Loucy (cell line): ENCODE measurements around the gene TICRR.

Experiments
- H2AFZ ChIP-seq: fragments of 200-600 bp; sonication (generic); 2 replicates; pipeline ENCODE4 v1.6.0; 2016; ENCODE audit warnings: antibody characterized with exemption, mild to moderate bottlenecking, low read length, moderate library complexity
- H3F3A ChIP-seq: fragments of 200-600 bp; 2 replicates; pipeline ENCODE4 v1.6.0; 2016; ENCODE audit warnings: antibody characterized with exemption, low read depth, mild to moderate bottlenecking
- H3K27me3 ChIP-seq: fragments of 200-600 bp; sonication (generic); 2 replicates; pipeline ENCODE4 v1.6.1; 2014; ENCODE audit warnings: low read length, mild to moderate bottlenecking; ENCODE audit not compliant: insufficient read depth, poor library complexity, severe bottlenecking
- H3K36me3 ChIP-seq: fragments of 200-600 bp; sonication (generic); 2 replicates; pipeline ENCODE4 v1.6.1; 2016; ENCODE audit warnings: low read length; ENCODE audit not compliant: insufficient read depth
- H3K4me1 ChIP-seq: fragments of 200-600 bp; sonication (generic); 2 replicates; pipeline ENCODE4 v1.5.1; 2014; ENCODE audit warnings: low read length, mild to moderate bottlenecking; ENCODE audit not compliant: insufficient read depth, poor library complexity, severe bottlenecking
- H3K4me2 ChIP-seq: fragments of 200-600 bp; sonication (generic); 2 replicates; pipeline ENCODE4 v1.6.0; 2014; ENCODE audit warnings: antibody characterized with exemption, low read length, low read depth, mild to moderate bottlenecking; ENCODE audit not compliant: poor library complexity, severe bottlenecking
- H3K4me3 ChIP-seq: fragments of 200-600 bp; sonication (generic); 2 replicates; pipeline ENCODE4 v1.5.1; 2014; ENCODE audit warnings: low read length, mild to moderate bottlenecking, mixed read lengths; ENCODE audit not compliant: poor library complexity, severe bottlenecking
- H3K79me2 ChIP-seq: fragments of 200-600 bp; sonication (generic); 2 replicates; pipeline ENCODE4 v1.6.1; 2014; ENCODE audit warnings: low read length; ENCODE audit not compliant: insufficient read depth
- H3K9ac ChIP-seq: fragments of 200-600 bp; sonication (generic); 2 replicates; pipeline ENCODE4 v1.6.0; 2014; ENCODE audit warnings: mild to moderate bottlenecking, low read depth, low read length, moderate library complexity; ENCODE audit not compliant: poor library complexity, severe bottlenecking
- H3K9me2 ChIP-seq: fragments of 200-600 bp; sonication (generic); replicated peaks from 2 replicates; pipeline ENCODE4 v1.6.1; 2016; ENCODE audit warnings: low read depth, low read length, mixed read lengths
- H3K9me3 ChIP-seq: fragments of 200-600 bp; sonication (generic); 2 replicates; pipeline ENCODE4 v1.6.1; 2014; ENCODE audit warnings: mild to moderate bottlenecking, antibody characterized with exemption, low read length, low read depth; ENCODE audit not compliant: insufficient read depth
- H4K20me1 ChIP-seq: fragments of 200-600 bp; sonication (generic); 2 replicates; pipeline ENCODE4 v1.6.0; 2014; ENCODE audit warnings: antibody characterized with exemption, low read length, mild to moderate bottlenecking; ENCODE audit not compliant: insufficient read depth, poor library complexity, severe bottlenecking
- CTCF ChIP-seq: fragments of 200-600 bp; sonication (generic); conservative IDR thresholded peaks from 2 replicates; pipeline ENCODE4 v1.5.1; 2014; ENCODE audit warnings: mild to moderate bottlenecking, antibody characterized with exemption, low read length
- EZH2phosphoT487 ChIP-seq: fragments of 200-600 bp; IDR thresholded peaks from 2 replicates; pipeline ENCODE4 v1.6.1; 2018; ENCODE audit warnings: antibody characterized with exemption, mild to moderate bottlenecking, moderate library complexity, borderline replicate concordance

Gene TICRR

GRCh38 chr15:89625716-89626115 lies 50.4 kb downstream of the TICRR start:
- H3K9me3 ChIP-seq = no peaks in the 10 kb centered on the region
- no peaks in the 10 kb centered on the region for H3K27me3 ChIP-seq
- no peaks in the 10 kb centered on the region for H4K20me1 ChIP-seq
- H3K79me2 ChIP-seq = no peaks in the 10 kb centered on the region
- H3K36me3 ChIP-seq = peaks cover 96% of the 10 kb centered on the region
- H3K4me3 ChIP-seq = no peak overlapping the region
- no peaks in the 10 kb centered on the region for H3F3A ChIP-seq
- H2AFZ ChIP-seq = no peak overlapping the region
- no peaks in the 10 kb centered on the region for H3K9me2 ChIP-seq
- no peak overlapping the region for H3K4me2 ChIP-seq
- no peak overlapping the region for H3K9ac ChIP-seq
- no peak for TF ChIP-seq CTCF
- no peak for TF ChIP-seq EZH2phosphoT487
- H3K4me1 ChIP-seq = no peaks in the 10 kb centered on the region

- Histone ChIP-seq H3F3A (no peaks in the 10 kb centered on the region), H3K9me2 (no peaks in the 10 kb centered on the region), H3K9me3 (no peaks in the 10 kb centered on the region), H4K20me1 (no peaks in the 10 kb centered on the region), H3K4me3 (no peak overlapping the region), H3K79me2 (no peaks in the 10 kb centered on the region), H2AFZ (no peak overlapping the region), H3K4me1 (no peaks in the 10 kb centered on the region), H3K27me3 (no peaks in the 10 kb centered on the region), H3K36me3 (peaks cover 97% of the 10 kb centered on the region; the same call in 1 of the 2 replicates), H3K9ac (no peak overlapping the region), H3K4me2 (no peak overlapping the region)
- TF ChIP-seq CTCF (no peak), EZH2phosphoT487 (no peak)
These were observed 52.1 kb downstream of the TICRR start for GRCh38 chr15:89627256-89627970.

GRCh38 chr15:89628301-89628700 lies 53.0 kb downstream of the TICRR start:
- Histone ChIP-seq H3K79me2 (no peaks in the 10 kb centered on the region), H3K36me3 (peaks cover 93% of the 10 kb centered on the region; the same call in 1 of the 2 replicates), H3K4me3 (no peak overlapping the region), H3F3A (no peaks in the 10 kb centered on the region), H3K27me3 (no peaks in the 10 kb centered on the region), H3K4me1 (no peaks in the 10 kb centered on the region), H3K9ac (no peak overlapping the region), H3K9me3 (no peaks in the 10 kb centered on the region), H3K4me2 (no peak overlapping the region), H2AFZ (no peak overlapping the region), H4K20me1 (no peaks in the 10 kb centered on the region), H3K9me2 (no peaks in the 10 kb centered on the region)
- no peak for TF ChIP-seq EZH2phosphoT487
- TF ChIP-seq CTCF = no peak
